ENCODE data around the gene CD6. TPM values are rescaled to one million over a fixed set of nuclear protein-coding genes. Genes with fewer than 3 reads are reported as not detected.

Gene CD6, protein sequence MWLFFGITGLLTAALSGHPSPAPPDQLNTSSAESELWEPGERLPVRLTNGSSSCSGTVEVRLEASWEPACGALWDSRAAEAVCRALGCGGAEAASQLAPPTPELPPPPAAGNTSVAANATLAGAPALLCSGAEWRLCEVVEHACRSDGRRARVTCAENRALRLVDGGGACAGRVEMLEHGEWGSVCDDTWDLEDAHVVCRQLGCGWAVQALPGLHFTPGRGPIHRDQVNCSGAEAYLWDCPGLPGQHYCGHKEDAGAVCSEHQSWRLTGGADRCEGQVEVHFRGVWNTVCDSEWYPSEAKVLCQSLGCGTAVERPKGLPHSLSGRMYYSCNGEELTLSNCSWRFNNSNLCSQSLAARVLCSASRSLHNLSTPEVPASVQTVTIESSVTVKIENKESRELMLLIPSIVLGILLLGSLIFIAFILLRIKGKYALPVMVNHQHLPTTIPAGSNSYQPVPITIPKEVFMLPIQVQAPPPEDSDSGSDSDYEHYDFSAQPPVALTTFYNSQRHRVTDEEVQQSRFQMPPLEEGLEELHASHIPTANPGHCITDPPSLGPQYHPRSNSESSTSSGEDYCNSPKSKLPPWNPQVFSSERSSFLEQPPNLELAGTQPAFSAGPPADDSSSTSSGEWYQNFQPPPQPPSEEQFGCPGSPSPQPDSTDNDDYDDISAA
- 1 to 10 TPM in 3 of 4 donors, under 1 TPM in 1; 0.50 to 1.6 (median 1.6) TPM for polyA plus RNA-seq (ENCODE audit: insufficient read length in 4 of 4)

DNA sequence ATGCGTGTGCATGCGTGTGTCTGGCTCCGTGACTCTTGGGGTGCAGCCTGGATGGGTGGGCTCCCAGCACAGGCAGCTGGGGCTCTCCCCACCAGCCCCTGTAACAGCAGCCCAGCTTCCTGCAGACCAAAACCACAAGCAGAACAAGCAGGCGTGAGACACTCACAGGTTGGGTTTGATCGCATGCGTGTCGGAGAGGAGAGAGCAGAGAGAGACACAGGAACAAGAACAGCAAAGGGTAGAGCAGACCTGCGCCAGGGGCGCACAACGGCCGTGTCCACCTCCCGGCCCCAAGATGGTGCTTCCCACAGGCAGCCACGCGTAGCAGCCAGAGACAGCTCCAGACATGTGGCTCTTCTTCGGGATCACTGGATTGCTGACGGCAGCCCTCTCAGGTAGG, at the start of gene CD6:
Gene CD6 (plus strand): TSS at position 161 of the 400 bp plus-strand sequence. CDS start 186 bp downstream, at position 347.
- DNase-seq (ENCODE audit: low read depth in 4 of 4, low spot score in 3 of 4) = no peak

- no peak for DNase-seq (ENCODE audit: low read depth in 4 of 4, low spot score in 3 of 4)
These were observed 49.6 kb upstream of the CD6 start for GRCh38 chr11:60921777-60922335.

GRCh38 chr11:60922906-60923305, 48.6 kb upstream of the CD6 start:
- DNase-seq (ENCODE audit: low read depth in 4 of 4, low spot score in 3 of 4) = no peak

GRCh38 chr11:60923326-60923725, 48.2 kb upstream of the CD6 start:
- no peak for DNase-seq (ENCODE audit: low read depth in 4 of 4, low spot score in 3 of 4)

- DNase-seq (ENCODE audit: low read depth in 4 of 4, low spot score in 3 of 4) = no peak
These were observed 47.7 kb upstream of the CD6 start for GRCh38 chr11:60923800-60924109.

GRCh38 chr11:60924110-60924905, 47.2 kb upstream of the CD6 start, which contains the start of gene TMEM132A:
TMEM132A (plus strand) TSS chr11:60924460; CDS start chr11:60924634, 174 bp downstream.
- no peak for DNase-seq (ENCODE audit: low read depth in 4 of 4, low spot score in 3 of 4)

DNA sequence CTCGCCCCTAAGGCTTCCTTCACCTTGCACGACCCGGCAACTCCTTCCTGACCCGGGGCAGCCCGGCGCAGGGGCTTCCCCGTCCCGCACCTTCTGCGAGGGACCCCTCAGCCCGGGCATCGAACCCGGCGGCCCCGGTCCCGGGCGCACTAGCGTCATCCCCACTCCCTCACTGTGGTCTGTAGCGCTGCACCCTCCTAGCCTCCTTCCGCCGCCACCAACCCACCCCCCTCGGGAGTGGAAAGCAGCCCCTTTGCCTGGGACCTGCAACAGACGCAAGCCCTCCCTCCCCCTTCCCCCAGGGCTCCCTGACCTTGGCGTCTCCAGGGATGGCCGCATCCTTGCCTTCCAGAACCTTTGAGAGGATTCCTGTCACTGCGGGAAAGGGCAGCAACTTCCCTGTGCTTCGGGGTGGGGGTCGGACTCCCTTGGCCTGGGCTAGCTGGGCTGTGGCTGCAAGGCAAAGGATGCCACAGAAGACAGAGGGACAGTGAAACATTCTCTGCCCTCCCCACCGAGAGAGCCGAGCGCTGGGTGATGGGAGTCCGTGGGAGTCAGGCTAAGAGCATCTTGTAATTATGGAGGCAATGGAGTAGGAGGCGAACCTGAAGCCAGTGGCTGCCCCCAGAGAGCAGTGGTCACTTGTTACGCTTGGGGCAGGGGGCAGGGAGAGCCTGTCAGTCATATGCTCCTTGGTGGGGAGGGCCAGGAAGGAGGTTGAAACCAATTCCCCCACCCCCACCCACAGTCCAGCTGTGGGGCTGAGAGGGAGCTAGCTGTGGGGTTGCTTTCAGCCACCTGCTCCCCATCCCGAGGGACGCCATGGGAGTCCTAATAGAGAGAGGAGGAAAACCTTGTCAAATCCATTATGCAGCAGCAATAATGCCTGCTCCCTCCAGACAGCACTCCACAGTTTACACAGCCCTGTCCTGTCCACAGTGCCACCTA, 46.3 kb upstream of the CD6 start:
- DNase-seq (ENCODE audit: low read depth in 4 of 4, low spot score in 3 of 4) = no peak

DNA sequence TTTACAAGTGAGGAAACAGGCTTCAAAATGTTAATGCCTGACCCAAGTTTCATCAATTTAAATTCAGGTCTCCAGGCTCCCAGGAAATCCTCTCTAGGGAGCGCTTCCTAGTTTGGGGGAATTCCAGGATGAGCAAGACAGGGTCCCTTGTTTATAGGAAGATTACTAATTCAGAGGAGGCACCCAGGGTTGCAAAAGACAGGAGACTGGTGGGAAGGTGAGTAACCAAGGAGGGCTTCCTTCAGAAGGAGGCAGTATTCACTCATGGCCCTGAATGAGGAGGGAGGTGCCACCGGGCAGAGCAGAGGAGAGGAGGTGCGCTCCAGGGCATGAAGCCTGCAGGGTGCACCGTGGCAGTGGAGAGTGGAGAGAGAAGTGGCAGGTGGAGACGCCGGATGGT, 45.6 kb upstream of the CD6 start:
- DNase-seq (ENCODE audit: low read depth in 4 of 4, low spot score in 3 of 4) = no peak

DNA sequence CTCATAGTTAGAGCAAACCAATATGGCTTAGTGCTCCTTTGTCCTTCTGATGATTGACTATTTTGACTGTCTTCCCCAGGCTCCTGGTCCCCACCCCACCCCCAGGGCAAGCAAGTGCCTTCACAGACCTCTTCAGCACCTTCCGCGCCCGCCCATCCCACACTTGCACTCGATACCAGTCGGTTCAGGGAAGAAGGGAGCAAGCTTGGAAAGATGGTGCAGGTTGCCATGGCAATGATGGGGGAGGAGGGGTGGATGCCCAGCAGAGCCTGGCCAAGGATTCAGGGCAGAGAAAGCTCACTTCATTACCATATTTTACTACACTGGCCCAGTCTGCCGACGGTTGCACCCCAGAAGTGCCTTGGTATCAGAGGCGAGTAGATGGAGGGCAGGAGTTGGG, 45.0 kb upstream of the CD6 start:
- DNase-seq (ENCODE audit: low read depth in 4 of 4, low spot score in 3 of 4) = no peak

- no peak for DNase-seq (ENCODE audit: low read depth in 4 of 4, low spot score in 3 of 4)
These were observed 44.4 kb upstream of the CD6 start for GRCh38 chr11:60927061-60927592.

GRCh38 chr11:60927600-60927999, 43.9 kb upstream of the CD6 start:
- no peak for DNase-seq (ENCODE audit: low read depth in 4 of 4, low spot score in 3 of 4)

DNA sequence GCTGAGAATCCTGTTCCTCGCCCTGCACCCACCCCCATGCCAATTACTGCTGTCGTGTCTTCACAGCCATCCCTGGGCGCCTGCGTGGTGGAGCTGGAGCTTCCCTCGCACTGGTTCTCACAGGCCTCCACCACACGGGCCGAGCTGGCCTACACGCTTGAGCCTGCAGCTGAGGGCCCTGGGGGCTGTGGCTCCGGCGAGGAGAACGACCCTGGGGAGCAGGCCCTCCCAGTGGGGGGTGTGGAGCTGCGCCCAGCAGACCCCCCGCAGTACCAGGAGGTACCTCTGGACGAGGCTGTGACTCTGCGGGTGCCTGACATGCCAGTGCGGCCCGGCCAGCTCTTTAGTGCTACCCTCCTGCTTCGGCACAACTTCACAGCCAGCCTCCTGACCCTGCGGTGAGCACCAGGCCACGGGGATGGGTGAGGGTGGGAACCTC, 42.9 kb upstream of the CD6 start:
- DNase-seq (ENCODE audit: low read depth in 4 of 4, low spot score in 3 of 4) = no peak

- no peak for DNase-seq (ENCODE audit: low read depth in 4 of 4, low spot score in 3 of 4)
These were observed 41.7 kb upstream of the CD6 start for GRCh38 chr11:60929764-60930163.

- no peak for DNase-seq (ENCODE audit: low read depth in 4 of 4, low spot score in 3 of 4)
These were observed 41.1 kb upstream of the CD6 start for GRCh38 chr11:60930394-60930793.

GRCh38 chr11:60931917-60932316, 39.6 kb upstream of the CD6 start:
- no peak for DNase-seq (ENCODE audit: low read depth in 4 of 4, low spot score in 3 of 4)

- no peak for DNase-seq (ENCODE audit: low read depth in 4 of 4, low spot score in 3 of 4)
These were observed 38.7 kb upstream of the CD6 start for GRCh38 chr11:60932605-60933356.

DNA sequence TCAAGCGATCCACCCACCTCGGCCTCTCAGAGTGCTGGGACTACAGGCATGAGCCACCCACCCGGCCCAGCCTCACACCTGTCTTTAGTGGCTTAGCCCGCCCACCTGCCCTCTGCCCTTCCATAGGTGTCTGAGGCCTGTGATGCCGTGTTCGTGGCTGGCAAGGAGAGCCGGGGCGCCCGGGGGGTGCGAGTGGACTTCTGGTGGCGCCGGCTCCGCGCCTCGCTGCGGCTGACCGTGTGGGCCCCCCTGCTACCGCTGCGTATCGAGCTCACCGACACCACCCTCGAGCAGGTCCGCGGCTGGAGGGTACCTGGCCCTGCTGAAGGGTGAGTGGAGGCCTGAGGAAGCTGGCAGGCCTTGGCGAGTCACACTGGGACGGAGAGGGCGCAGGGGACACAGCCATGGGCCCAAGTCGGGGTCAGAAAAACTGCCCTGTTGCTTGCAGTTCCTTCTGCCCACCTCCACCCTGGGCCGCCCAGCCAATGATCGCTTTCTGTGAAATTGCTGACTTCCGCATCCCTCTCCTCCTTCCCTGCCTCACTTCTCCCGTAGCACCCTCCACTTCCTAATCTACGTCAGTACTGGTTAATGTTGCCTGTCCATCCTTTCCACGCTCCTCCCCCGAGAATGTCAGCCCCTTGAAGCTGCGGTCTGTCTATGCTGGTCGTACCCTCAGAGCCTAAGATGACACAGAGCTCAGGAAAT, 37.9 kb upstream of the CD6 start:
- DNase-seq (ENCODE audit: low read depth in 4 of 4, low spot score in 3 of 4) = no peak

- no peak for DNase-seq (ENCODE audit: low read depth in 4 of 4, low spot score in 3 of 4)
These were observed 37.2 kb upstream of the CD6 start for GRCh38 chr11:60934124-60934789.

Data from left renal pelvis (tissue), 4 donors.